Daoy (cell line): Measurements from ENCODE around the gene C13orf46. TPM values are rescaled to one million over a fixed set of nuclear protein-coding genes. Genes with fewer than 3 reads are reported as not detected.

Experiments used
- DNase-seq: peaks from one replicate; pipeline ENCODE4 v3.0.0-alpha.2; 2015; ENCODE audit warnings: low read depth
- total RNA-seq: library from RNA; depleted of rRNA; stranded (reverse); fragments of >200 nt; shearing (Covaris generic); gene quantifications from 2 replicates; pipeline ENCODE4 v1.2.3, GENCODE V29; 2014

The C13orf46 gene
- total RNA-seq, 1 experiment from 2014 or later, result not detected

DNA sequence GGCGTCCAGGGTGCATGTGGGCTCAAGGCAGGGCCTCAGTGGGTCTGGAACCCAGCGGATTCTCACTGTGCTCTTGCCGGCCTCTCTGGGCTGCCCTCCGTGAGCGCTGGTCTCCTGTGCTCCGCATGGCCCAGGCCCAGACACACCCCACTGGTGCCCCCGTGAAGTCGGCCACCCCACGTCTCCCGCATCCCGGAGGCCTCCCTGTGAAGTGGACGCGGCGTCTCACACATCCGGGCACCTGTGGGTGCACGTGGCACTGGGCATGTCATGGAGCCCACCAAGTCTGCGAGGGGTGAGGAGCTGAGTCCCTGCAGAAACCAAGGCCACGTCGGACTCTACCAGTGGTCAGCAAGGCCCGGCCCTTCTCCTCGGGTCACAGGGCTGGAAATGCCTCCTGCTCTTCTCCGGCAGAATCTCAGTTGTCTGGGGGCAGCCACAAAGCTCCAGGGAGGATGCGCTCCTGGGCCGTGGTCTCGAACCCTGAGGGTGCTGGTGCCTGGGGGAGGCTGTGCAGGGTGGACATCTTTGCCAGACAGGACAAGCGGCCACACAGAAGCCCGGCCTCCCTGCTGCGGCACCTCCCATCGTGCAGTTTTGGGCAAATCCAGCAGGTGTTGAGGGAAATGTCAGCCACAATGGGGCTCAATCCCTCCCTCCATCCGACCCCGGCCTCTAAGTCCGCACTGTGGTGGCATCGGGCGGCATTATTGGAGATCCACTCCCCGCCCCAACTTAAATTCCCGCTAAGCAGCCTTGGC lies 2.2 kb downstream of the C13orf46 start:
- no peak for DNase-seq

DNA sequence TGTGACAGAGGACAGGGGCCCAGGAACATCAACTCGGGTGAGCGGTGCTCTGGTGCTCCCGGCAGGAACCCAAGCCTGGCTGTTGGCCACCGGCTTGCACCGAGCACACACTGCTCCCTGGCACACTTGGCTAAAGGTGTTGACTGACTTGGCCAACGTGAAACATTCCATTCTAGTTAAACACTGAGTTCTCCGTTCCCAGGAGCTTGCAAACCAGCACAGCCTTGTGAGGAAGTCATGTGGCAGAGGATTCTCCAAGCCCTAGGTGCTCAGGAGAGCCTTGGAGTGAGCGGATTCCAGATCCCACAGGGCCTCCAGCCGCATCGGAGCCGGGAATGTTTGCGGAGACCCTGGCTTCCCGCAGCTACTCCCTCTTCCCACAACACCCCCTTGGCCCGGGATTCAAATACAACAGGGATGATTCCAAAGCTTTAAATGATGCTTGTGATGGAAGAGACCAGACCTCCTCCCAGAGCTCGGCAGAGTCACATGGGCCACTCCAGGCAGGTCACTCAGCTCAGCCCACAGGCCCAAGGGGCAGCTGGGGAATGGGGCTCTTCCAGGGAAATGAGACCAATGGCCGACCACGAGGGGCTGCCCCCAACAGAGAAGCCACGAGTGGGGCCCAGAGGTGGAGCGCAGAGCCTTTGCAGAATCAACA lies 2.9 kb downstream of the C13orf46 start:
- peak; percentile 15 for DNase-seq

DNA sequence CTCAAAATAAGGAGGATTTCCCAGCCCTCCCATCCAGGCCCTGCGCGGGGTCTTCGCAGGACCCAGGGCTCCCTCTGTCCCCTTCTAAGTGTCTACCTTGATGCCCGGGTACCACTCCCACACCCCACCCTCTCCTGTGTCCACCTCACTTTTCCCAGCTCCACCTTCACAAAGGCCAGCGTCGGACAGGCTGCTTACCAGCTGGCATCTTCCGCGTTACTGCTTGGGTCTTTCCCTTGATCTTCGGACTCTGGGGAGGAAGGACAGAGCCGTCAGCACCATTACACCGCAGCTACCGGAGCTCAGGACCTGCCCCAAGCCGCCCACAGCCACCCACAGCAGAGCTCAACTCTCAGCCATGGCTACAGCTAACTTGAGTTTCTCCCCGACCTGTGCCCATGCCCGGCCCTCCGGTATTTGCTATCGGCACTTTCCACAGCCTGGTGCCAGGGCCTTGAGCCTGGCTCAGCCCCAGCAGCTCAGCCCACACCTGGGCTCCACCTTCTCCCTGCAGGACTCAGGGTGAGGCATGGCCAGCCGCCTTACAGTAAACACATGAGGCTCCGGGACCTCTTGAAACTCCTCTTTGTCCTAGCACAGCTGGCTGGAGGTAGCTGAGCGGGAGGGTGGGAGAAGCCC lies 3.8 kb downstream of the C13orf46 start:
- no peak for DNase-seq

DNA sequence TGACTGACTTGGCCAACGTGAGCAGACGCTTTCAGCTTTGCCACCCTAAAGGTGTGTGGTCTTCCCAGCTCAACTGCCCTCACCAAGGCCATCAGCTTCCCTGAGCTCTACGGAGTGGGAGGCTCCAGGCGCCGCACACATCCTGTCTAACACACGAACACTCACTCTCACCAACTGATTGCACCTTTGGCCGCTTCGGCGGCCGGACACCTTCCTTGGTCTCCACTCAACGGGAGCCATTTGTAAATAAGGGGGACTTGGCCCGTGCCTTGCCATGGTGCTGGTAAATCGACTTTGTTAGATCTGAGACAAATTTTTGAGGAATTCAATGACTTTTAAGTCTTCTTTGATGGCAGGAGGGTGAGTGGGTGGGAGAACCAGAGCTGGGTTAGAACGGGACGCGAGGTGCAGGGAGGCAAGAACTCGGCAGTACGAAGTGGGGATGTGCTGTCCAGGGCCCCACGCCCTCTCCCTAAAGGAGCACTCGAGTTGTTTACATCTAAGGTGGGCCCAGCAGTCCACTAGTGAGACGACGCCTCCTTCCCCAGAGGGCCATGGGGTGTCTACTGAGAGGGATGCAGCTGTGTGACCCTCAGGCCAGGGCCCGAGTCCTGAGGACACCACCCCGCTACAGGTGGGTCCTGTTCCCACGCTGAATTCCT lies 4.4 kb downstream of the C13orf46 start:
- no peak for DNase-seq

DNA sequence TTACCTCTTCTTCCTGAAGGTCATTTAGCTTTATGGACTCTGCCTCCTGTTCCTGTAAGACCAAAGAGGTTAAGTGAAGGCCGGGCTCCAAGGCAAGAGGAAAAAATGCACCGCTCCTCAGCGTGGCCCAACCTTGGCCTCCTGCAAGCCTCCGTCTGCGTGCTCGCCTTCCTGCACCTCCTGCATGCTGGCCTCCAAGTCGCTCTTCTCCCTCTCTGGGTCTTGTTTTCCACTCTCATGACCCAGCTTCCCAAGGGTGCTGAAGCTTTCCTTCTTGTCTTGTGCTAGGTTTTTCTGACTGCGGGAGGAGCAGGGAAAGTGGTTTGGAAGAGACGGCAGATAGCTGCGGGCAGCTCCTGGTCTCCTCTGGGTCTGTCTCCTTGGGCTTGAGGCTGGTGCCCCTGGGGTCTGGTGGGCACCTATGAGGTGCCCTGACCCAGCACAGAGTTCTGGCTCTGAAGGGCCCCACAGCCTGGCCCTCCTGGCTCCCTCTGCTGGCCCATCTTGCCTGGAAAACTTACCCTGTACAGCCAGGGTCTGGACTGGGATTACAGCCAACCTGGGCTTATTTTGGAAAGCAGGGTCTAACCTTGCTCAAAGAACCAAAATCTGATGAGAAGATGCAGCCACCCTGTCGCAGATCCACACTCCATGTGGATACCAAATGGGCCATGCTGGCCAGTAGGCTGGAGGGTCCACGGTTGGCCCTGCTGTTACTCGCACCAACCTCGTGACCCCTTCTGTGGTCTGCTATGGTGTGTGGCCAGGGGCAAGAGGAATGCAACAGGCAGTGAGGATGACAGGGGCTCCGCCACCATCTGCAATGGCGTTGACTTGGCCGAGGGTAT lies 5.2 kb downstream of the C13orf46 start:
- no peak for DNase-seq

DNA sequence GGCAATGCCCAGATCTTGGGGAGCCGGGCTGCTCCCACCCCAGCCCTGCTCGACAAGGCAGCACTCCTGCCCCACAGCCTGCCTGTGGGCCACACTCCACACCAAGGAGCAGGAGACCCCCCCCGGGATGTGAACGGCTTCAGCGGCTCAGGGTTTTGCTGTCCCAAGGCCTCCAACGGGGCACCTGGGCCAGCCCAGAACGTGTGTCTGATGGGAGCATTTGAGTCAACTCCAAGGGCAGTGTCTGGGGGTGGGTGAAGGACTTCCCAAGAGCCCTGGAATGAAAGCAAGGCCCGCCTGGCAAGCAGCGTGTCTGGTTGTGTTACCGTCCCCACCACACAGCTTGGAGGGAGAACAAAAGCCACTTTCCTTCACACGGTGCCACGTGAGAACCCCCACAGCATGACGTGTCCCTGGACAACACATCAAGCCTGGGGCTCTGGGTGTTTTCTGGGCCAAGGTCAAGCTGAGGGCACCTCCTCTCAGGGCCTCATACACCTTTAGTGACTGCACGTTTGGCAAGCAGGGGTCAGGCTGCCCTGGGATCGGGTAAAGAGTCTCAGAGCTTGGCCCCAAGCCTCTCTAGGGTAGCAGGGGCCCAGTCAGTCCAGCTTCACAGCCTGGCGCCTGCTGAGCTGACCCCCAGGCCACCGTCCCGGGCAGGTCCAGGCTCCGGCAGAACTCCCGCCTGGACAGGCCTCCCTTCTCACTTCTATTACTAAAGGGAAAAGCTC lies 6.0 kb downstream of the C13orf46 start:
- no peak for DNase-seq

DNA sequence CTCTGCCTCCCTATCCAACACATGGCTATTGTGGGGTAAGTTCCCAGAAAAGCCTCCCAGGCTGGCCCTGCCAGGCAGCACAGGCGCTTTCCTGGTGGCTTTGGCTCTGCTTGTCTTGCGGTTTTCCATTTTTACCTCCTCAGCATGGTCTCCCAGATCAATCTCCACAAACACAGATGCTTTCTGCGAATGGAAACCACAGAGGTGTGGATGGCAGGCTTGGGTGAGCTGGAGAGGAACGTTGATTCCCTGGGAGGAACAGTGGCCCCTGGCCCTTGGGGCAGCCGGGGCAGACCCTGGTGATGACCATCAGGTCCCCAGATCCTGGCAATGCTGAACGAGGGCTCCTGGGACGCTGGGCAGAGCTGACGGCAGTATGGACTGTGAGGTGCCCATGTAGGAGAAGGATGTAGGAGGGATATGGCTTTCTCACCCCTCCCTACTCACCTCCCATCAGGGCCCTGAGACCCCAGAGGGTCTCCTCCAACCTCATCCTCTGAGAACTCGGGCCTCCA lies 6.6 kb downstream of the C13orf46 start:
- DNase-seq, result no peak

DNA sequence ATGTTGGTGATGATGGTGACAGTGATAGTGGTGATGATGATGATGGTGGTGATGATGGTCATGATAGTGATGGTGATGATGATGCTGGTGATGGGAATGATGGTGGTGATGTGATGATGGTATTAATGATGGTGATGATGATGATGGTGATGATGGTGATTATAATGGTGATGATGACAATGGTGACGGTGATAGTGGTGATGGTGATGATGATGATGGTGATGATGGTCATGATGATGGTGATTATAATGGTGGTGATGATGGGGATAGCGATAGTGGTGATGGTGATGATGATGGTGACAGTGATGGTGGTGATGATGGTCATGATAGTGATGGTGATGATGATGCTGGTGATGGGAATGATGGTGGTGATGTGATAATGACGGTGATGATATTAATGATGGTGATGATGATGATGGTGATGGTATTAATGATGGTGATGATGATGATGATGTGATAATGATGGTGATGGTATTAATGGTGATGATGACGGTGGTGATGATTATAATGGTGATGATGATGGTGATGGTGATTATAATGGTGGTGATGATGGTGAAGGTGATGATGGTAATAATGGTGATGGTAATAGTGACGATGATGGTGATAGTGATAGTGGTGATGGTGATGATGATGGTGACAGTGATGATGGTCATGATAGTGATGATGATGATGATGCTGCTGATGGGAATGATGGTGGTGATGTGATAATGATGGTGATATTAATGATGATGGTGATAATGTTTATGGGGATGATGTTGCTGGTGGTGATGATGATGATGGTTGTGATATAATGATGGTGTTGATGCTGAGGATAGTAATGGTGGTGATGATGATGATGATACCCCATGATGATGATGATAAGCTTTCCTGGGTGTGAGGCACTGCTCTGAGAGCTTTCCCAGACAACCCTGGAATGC lies 7.7 kb downstream of the C13orf46 start:
- DNase-seq, result no peak

DNA sequence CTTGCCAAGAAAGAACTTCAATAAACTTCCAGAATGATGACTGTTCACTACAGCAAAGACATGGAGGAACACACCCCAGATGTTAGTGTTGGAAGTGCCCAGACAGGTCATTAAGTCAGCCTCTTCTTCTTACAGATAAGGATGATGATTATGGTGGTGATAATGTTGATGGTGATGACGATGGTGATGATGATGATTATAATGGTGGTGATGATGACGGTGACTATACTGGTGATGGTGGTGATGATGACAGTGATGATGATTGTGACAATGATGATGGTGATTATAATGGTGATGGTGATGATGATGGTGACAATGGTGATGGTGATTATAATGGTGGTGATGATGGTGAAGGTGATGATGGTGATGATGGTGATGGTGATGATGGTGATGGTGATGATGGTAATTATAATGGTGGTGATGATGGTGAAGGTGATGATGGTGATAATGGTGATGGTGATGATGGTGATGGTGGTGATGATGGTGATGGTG lies 8.4 kb downstream of the C13orf46 start:
- DNase-seq, result no peak

DNA sequence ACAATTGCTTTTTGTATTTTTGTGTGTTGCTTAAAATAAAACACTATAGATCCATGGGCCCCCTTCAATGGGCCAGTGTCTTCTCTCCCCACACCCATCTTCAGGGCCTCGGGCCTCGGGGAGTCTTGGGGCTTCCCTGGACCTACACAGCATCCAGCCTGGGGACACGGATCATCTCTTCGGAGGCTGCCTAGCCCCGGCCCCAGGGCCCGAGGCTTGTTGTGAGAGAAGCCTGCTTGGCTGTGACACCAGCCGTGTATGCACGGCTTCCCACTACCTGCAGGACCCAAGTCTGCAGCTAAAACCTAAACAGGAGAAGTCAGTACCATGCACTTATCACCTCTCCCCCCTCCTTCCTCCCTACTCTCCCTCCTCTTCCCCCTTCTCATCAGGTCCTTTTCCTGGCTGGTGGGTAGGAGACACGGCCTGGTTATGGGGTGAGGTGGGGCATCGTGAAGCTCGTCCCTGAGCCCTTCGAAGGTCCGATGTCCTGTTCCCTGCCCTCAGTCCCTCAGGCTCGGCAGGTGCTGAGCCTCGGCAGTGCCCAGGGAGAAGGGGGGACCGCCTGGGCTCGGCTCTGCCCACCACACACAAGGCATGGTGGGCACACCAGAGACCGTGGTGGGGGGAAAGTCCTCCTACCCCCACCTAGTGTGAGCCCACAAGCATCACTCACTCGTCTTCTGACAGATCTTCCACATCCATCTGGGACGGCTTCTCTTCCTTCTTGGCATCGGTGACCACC lies 9.5 kb downstream of the C13orf46 start:
- DNase-seq, result no peak

DNA sequence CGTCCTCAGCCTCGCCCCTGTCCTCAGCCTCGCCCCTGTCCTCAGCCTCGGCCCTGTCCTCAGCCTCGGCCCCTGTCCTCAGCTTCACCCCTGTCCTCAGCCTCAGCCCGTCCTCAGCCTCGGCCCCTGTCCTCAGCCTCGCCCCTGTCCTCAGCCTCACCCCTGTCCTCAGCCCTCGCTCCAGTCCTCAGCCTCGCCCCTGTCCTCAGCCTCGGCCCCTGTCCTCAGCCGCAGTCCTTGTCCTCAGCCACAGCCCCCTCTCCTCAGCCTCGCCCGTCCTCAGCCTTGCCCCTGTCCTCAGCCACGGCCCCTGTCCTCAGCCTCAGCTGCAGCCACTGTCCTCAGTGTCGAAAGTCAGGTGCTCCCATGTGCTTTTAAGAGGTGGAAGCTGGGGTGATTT lies 10.5 kb downstream of the C13orf46 start:
- no peak for DNase-seq

DNA sequence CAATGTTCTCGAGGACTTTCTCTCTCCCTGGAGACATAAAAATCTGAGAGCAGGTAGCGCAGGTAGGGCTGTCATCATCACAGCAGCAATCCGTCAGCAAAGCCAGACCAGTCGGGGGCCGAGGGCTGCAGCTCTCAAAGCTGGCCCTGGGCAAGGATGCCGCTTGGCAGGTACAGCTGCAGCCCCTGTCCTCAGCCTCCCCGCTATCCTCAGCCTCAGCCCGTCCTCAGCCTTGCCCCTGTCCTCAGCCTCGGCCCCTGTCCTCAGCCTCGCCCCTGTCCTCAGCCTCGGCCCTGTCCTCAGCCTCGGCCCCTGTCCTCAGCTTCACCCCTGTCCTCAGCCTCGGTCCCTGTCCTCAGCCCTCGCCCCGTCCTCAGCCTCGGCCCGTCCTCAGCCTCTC lies 10.9 kb downstream of the C13orf46 start:
- no peak for DNase-seq

DNA sequence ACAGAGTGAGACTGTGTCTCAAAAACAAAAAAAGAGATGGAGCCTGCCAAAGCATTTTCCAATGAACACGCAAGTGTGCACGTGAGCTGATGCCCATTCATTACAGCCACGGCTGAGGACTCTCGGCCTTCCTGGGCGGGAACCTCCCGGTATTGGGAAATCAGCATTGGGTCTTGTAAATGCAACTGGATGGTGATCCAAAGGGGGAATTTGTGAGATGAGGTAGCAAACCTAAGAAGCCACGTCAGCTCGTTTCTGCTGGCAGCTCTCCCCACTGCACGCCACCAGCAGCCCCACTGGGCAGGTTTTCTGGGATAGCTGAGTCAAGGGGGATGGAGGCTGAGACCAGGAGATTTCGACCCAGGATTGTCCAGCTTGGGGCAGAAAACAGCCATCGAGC lies 11.5 kb downstream of the C13orf46 start:
- DNase-seq, result no peak

DNA sequence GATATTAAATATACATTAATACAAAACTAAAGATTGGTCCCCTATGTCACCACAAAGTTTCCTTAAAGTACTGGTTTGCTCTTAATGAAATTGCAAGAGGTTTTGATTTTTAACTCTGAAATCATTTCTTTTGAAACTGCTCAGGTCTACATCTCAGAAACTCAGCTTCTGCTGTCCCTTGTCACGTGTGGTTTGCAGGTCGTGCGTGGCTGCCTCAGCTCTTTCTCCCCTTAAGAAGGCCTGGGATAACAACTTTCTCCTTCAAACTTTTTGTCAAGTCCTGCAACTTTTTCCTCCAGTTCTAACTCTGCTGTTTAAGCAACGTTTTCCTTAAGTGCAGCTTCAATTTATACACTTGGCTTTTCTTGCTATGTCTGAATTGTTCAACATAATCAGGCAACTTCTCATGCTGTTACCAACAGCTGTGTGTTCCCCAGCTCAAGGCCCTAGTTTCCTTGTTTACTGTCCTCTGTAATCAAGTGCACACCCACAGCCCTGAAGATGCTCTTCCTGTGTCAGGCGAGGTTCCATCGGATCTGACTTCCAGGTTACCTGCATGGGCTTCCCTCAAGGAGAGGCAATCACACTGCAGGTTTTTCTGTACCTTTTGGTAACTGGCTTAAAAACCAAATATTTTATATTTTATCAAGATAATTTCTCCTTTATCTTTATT lies 13.5 kb downstream of the C13orf46 start:
- no peak for DNase-seq

DNA sequence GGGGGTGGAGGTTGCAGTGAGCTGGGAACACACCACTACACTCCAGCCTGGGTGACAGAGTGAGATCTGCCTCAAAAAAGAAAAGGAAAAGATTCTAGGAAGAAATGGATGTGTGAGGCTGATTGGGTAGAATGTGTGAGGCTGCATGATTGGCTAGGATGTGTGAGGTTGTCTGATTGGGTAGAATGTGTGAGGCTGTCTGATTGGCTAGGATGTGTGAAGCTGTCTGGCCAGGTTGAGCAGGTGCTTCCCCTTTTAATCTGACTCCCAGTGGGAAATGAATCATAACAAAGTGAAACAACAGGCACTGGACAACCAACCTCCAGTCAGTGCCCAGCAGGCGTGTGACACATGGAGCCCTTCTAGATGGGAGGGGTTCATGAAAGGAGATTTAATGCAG lies 14.7 kb downstream of the C13orf46 start:
- DNase-seq, result no peak

DNA sequence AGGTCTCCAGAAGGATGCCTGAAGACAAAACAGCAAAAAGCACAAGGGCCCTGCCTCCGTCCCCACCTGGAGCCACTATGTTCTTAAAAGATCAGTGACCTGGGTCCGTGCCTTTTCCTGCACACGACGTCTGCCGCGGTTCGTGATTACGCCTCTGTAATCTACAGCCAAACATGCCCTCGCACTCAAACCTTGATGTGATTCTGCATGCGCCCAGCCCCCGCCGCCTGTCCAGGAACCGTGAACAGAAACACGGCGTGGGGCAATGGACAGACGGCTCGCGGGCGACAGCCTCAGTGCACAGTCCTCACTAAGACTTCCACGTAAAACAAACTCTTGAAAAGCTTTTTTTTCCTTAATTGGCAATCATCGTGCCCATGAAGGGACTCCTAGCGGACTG lies 15.5 kb downstream of the C13orf46 start:
- DNase-seq, result no peak

DNA sequence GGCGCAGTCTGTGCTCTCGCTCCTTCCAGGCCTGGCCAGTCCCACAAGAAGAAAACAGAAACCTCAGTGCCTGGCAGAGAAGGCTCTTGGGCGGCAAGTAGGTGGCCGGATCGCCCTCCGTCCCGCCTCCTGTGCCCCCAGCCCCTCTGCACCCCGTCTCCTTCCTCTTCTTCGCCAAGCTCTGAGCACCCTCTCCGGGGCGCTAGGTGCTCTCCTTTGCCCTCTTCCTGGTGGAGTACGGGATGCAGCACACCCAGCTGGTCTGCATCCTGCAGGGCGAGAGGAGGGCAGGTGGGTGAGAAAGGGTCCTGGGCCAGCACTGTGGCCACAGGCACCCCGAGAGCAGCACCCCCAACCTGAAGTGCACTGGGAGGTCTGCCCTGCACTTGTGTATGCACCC lies 17.3 kb downstream of the C13orf46 start:
- no peak for DNase-seq

DNA sequence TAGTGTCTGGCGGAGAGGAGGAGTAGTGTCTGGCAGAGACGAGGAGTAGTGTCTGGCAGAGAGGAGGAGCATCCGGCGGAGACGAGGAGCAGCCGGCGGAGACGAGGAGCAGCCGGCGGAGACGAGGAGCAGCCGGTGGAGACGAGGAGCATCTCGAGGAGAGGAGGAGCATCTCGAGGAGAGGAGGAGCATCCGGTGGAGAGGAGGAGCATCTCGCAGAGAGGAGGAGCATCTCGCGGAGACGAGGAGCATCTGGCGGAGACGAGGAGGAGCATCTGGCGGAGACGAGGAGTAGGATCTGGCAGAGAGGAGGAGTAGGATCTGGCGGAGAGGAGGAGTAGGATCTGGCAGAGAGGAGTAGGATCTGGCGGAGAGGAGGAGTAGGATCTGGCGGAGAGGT lies 18.2 kb downstream of the C13orf46 start:
- DNase-seq, result no peak
